GM19023 (cell line): ENCODE measurements around the gene ARHGAP12.
"Not testable (repeated sequence)": the region's sequence is repeated elsewhere in the genome, so short reads cannot be mapped to it uniquely, and the experiment has no call there.

ENCODE experiments used
- ATAC-seq: cut with Tn5 transposase; IDR thresholded peaks from one replicate; pipeline ENCODE4 v1.9.1; 2021; ENCODE audit warnings: mild to moderate bottlenecking, moderate library complexity; ENCODE audit not compliant: unreplicated experiment

Gene ARHGAP12, protein sequence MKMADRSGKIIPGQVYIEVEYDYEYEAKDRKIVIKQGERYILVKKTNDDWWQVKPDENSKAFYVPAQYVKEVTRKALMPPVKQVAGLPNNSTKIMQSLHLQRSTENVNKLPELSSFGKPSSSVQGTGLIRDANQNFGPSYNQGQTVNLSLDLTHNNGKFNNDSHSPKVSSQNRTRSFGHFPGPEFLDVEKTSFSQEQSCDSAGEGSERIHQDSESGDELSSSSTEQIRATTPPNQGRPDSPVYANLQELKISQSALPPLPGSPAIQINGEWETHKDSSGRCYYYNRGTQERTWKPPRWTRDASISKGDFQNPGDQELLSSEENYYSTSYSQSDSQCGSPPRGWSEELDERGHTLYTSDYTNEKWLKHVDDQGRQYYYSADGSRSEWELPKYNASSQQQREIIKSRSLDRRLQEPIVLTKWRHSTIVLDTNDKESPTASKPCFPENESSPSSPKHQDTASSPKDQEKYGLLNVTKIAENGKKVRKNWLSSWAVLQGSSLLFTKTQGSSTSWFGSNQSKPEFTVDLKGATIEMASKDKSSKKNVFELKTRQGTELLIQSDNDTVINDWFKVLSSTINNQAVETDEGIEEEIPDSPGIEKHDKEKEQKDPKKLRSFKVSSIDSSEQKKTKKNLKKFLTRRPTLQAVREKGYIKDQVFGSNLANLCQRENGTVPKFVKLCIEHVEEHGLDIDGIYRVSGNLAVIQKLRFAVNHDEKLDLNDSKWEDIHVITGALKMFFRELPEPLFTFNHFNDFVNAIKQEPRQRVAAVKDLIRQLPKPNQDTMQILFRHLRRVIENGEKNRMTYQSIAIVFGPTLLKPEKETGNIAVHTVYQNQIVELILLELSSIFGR

DNA sequence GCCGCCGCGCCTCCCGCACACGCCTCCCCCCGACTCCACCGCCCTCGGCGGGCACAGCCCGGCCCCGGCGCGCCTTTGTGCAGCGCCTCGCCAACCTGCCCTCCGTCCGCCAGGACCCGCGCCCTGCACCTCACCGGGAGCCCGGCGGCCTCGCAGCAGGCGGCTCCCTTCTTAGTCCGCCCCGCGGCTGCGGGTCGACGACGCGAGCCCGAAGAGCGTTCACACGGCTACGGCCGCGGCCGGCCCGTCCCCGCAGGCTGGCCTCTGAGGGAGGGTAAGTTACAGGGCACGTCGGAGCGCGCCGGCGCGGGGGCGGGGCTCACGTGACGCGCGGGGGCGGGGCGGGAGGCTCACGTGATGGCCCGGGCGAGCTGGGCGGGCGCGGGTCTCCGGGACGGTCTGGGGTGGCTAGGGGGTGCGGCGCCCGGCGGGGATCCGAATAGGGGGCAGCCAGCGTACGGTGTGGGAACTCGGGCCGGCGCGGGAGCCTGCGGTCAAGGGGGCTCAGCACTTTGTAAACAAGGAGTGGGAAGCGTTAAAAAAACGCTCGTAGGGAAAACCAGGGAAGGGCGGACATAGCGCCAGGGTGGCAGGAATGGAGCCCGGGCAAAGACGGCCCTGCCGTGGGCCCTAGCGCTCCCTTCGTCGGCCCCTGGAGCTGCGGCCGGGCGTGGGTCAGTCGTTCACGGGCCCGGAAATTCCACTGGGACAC is at the start of gene ARHGAP12:
Gene ARHGAP12, minus strand, starts transcription at position 283 of the 712 bp plus-strand sequence. CDS start 19,976 bp downstream, outside the sequence.
- peak; percentile 87 for ATAC-seq

- ATAC-seq = no peak
Measured at GRCh38 chr10:31978156-31978483, 49.5 kb upstream of the ARHGAP12 start.

DNA sequence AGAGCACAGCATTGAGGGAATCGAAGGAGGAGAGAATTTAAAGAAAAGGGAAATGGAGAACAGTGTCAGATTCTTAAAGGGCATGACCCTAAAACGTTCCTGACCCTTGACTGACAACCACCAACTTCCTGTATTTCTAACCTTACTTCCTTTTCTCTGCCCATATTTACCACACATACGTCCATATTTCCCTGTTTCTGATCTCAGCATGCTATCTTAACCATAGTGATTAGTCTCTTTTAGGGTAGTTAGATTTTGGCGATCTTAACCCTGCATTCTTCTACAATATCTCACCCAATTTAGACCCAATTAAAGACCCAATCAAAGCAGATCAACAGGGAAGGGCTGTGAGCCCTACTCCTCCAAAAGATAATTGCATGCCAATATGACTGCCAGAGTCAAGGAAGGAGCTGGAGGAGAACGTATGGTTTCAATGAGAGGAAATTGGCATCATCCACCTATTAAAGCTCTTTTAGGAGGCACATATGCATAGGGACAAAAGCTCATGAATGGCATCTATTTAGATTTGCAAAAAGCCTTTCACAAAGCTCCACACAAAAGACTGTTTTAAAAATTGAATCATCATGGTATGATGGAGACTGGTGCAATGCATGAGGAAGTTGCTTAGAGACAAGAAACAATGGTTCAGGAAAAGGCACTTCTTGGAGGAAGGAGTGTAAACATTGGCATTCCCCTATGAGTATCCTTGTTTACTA is 49.0 kb upstream of the ARHGAP12 start:
- no peak for ATAC-seq

GRCh38 chr10:31975157-31975765 is 46.6 kb upstream of the ARHGAP12 start:
- no peak for ATAC-seq

- ATAC-seq = no peak
Measured at GRCh38 chr10:31974434-31975124, 45.9 kb upstream of the ARHGAP12 start.

DNA sequence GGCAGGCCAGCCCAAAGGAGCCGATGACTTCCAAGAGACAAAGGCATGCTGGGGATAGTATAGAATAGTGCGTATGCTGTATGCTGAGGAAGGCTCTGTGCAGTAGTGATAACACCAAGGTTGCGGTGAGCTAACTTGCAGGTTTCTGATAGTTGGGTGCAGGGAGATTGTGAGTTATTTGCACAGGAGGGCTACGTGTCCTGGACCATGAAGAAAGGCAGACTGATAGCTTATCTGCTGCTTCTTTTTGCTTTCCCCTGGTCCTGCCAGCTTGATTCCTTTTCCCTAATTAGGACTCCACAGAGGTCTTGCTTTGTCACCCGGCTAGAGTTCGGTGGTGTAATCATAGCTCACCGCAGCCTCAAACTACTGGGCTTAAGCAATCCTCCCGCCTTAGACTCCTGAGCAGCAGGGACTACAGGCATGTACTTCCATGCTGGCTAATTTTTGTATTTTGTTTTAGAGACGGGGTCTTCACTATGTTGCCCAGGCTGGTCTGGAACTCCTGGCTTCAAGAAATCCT is 43.9 kb upstream of the ARHGAP12 start:
- ATAC-seq = no peak

GRCh38 chr10:31969847-31970246 is 41.2 kb upstream of the ARHGAP12 start:
- ATAC-seq = not testable (repeated sequence)

DNA sequence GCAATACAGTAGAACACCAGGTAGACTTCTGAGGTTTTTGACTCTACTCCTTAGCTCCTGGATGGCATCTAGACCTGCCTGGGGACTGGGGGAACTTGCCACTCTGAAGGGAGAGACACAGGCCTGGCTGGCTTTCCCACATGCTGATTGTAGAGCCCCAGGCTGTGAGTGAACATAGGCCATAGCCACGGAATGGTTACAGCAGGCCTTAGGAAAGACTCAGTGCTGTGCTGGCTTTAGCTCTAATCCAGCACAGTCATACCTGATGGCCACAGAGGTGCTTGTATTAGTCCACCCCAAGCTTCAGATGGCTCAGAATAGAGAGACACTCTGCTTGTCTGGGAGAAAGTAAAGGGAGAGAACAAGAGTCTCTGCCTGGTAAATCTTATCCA is 35.0 kb upstream of the ARHGAP12 start:
- no peak for ATAC-seq

- ATAC-seq = no peak
Measured at GRCh38 chr10:31962826-31963588, 34.4 kb upstream of the ARHGAP12 start.

DNA sequence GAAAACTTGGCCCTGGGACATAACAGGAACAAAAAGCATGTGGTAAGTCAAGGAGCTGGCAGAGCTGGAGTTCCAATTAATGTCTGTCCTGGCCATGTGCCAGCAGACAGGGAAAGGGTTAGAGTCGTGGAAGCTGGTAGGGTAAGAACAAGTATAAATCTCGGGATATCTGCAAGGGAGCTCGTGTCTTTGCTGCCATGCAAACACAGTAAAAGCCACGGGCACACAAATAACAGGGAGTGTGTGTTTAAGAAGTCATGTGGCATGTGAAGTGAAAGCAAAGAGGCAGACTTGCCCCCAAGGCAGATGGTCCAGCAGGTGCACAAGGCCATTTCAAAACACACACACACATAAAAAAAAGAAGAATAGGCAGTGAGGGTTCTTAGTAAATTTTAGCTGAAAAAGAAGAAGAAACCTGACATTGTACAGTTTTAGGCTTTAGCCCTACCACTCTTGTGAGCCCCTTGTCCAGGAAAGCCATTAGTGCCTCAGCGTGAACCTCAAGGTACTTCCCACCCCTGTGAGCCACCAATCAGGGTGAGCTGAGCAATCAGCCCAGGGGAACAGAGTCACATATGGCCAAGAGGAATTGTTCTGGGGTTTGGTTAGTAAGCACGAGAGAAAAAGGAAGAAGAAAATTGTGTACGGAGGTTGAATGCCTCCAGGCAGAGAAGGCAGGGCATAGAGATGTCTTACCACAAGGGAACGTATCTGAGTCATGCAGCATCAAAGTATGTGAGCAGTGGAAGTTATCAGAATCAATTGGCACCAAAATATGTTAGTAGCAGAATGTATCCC is 32.8 kb upstream of the ARHGAP12 start:
- ATAC-seq = no peak

GRCh38 chr10:31959461-31960173 is 31.0 kb upstream of the ARHGAP12 start:
- ATAC-seq = no peak

DNA sequence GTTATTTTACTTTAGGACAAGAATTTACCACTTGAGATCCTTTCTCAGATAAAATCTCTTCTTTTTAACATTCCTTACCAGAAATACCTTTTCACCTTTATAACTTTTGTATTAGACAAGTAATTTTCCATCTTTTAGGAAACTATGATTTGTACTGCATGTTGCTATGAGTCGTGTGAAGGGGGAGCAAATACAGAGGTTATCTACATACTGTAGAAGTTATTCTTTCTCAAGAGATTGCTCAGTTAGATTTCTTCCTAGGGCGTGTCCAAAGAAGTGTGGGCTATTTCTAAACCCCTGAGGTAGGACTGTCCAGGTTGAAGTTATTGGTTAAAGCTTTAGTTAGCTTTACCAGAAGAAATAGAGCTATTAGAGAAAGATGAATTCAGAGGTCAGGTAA is 30.2 kb upstream of the ARHGAP12 start:
- no peak for ATAC-seq

DNA sequence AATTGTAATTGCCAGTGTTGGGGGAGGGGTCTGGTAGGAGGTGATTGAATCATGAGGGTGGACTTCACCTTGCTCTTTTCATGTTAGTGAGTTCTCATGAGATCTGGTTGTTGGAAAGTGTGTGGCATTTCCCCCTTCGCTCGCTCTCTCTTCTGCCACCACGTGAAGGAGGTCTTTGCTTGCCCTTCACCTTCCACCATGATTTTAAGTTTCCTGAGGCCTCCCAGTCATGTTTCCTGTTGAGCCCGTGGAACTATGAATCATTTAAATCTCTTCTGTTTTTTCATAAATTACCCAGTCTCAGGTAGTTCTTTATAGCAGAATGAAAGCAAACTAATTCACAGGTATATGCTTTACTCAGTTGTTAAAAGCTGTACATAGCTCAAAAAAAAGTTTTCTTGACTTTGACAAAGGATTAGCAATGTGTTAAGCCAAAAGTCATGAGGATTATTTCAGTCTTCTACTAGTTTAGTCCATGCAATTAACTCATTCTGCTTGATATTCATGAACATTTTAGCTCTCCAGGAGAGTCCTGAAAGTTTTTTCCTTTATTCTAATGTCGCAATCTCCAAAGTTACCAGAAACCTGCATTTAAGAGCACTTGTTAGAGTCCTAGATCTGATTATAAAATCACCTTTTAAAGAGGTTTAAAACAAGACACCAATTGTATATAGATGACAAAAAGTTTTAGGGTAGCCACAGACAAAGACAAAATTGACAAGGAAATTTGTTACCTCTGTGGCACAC is 27.7 kb upstream of the ARHGAP12 start:
- no peak for ATAC-seq

GRCh38 chr10:31954410-31955191 is 26.0 kb upstream of the ARHGAP12 start:
- no peak for ATAC-seq

- no peak for ATAC-seq
Measured at GRCh38 chr10:31953480-31953879, 24.8 kb upstream of the ARHGAP12 start.

GRCh38 chr10:31953080-31953479 is 24.4 kb upstream of the ARHGAP12 start:
- ATAC-seq = no peak
